Choroid plexus epithelial cell (primary cell): ENCODE results near the gene GALC.

Experiments used
- DNase-seq: peaks from one replicate; pipeline ENCODE4 v3.0.0-alpha.2; 2010; ENCODE audit warnings: low read depth
- H3K4me3 ChIP-seq: 2 replicates; pipeline ENCODE4 v1.5.1; 2011; ENCODE audit warnings: low read depth, mild to moderate bottlenecking, control low read depth, low read length, moderate library complexity
- TF ChIP-seq, protein P1 (sequence below): conservative IDR thresholded peaks from 2 replicates; pipeline ENCODE4 v1.5.1; 2011; ENCODE audit warnings: low read depth, mild to moderate bottlenecking, control low read depth, inconsistent platforms, low read length, moderate library complexity

The GALC gene

DNA sequence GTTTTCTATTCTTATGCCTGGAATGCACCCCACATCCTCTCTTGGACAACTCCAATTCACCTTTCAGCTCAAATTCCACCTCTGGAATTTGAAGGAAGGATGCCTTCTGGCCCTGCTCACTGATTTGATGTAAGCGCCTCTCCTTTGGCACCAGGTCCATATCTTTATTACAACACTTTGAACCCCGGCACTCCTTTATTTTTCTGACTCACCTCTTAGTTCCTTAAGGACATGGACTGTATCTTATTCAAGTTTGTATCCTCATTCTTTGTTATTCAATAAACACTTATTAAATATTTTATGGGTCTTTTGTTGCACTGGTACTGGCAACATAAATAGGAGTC, 3.1 kb downstream of the GALC start:
- no peak overlapping the region for H3K4me3 ChIP-seq
- TF ChIP-seq, protein P1, sequence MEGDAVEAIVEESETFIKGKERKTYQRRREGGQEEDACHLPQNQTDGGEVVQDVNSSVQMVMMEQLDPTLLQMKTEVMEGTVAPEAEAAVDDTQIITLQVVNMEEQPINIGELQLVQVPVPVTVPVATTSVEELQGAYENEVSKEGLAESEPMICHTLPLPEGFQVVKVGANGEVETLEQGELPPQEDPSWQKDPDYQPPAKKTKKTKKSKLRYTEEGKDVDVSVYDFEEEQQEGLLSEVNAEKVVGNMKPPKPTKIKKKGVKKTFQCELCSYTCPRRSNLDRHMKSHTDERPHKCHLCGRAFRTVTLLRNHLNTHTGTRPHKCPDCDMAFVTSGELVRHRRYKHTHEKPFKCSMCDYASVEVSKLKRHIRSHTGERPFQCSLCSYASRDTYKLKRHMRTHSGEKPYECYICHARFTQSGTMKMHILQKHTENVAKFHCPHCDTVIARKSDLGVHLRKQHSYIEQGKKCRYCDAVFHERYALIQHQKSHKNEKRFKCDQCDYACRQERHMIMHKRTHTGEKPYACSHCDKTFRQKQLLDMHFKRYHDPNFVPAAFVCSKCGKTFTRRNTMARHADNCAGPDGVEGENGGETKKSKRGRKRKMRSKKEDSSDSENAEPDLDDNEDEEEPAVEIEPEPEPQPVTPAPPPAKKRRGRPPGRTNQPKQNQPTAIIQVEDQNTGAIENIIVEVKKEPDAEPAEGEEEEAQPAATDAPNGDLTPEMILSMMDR: no peak
- DNase-seq: no peak

DNA sequence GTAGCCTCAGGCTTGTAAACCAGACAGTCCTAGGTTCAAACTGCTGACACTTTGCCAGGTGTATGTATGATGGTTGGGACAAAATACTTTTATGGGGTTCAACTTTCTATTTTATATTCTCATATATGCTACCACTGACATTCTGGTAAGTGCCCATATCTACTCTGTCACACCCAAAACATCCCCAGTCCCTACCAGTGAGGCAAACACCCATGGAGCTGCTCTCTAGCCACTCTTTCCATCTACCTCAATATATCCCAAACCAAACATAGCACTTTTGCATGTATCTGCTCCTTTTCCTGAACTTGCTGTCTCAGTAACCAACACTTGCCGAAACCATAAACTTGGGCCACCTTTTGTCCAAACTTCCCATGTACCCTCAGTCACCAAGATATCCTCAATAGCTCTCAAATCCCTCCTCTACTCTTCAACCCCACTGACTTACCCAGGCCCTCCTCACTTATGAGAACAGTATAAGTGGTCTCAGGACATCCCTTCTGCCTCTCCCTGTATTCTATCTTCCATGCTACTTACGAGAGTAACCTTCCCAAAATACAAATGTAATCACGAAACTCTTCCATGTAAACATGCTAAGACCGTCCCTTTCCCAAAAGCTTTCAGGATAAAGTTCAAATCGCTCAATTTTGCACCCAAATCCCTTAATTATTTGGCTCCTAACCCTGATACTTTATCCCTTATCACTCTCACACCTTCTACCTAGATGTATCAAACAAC, 3.6 kb downstream of the GALC start:
- TF ChIP-seq, protein P1: no peak
- H3K4me3 ChIP-seq: no peak overlapping the region
- DNase-seq: no peak

DNA sequence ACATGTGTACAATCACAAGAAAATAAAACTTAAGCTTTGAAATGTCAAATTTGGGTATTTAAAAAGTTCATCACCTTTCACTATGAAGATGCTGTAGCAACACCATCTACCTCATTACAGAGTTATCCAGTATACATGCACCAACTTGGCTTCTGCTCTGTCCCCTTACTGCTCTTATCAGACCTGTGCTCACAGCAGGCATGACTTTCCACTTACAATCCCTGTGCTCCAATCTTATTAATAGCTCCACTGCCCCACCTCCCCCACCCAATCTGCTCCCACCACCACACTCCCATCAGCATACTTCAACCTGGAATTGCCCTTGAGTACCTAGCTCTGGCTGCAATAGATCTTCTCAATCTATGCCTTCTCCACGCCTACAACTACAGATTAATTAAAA, 13.3 kb downstream of the GALC start:
- TF ChIP-seq, protein P1: no peak
- DNase-seq: no peak
- no peak overlapping the region for H3K4me3 ChIP-seq

DNA sequence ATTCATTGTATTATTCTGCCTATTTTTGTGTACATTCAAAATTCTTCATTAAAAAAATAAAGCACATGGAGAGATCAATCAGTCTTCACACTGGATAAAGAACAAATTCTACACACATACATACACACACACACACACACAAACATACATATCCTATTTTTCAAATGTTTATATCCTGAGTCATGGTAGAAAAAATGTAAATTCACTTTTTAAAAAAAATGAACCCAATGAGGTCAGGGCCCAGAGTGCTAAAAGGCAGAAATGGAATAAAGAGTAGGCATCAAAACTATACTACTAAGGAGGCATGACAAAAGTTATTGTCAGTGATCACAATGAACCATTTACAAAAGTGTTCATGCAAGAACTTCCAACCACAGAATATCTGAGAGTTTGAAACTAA, 17.3 kb downstream of the GALC start:
- peak; percentile 49 for DNase-seq
- H3K4me3 ChIP-seq: no peak overlapping the region
- TF ChIP-seq, protein P1: no peak

DNA sequence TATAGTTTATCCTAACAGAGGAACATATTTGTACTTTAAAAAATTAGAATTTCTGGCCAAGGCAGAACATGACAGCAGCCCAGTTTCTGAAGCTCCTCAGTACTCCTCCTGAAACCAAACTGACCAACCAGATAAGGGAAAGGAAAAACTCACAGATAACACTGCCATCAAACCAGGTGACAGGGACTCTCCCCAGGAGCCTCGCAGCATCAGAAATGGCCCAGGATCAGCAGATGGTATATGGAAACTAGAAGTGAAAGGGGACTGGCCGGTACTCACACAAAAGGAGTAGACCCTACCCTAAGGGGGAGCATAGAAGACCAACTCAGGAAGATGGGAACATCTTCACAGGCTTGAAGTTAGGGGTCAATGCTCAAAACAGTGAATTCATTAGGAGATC, 22.0 kb downstream of the GALC start:
- no peak for DNase-seq
- H3K4me3 ChIP-seq: no peak overlapping the region
- TF ChIP-seq, protein P1: no peak

DNA sequence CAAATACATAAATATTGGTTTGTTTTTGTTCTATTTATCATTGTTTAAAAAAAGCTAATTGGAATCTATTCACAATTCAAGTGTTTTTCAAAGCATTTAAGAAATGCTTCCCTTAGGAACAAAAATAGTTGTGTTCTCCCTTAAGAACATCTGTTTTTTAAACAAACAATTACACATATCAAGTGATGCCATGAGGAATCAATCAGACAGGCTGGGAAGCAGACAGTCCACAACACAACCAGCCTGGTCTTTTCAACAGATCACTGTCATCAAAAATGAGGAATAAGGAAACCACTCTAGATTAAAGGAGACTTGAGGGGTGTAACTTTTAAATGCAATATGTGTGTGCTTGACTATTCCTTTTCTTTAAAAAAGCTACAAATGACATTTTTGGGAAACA, 25.5 kb downstream of the GALC start:
- no peak for DNase-seq
- TF ChIP-seq, protein P1: no peak
- H3K4me3 ChIP-seq: no peak overlapping the region

DNA sequence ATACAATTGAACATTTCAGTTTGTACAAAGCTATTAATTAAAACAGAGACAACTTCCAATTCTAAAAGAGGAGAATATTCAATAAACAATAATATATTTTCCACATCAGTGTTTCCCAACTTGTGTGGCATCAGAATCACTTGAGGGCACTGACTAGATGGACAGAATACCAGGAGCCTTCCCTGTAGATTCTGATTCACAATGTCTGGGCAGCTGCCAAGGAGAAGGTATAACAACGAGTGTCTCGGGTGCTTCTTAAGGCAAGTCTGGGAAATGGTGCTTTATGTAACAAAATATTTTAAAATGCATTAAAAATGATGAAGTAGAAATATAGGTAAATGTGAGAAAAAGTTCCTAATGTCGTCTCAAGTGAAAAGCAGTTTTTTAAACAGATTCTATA, 26.2 kb downstream of the GALC start:
- TF ChIP-seq, protein P1: no peak
- peak; percentile 15 for DNase-seq
- no peak overlapping the region for H3K4me3 ChIP-seq
